Renal cortex interstitium (tissue), 15 donors: ENCODE measurements around the gene UPF3A. TPM values are rescaled to one million over a fixed set of nuclear protein-coding genes. Genes with fewer than 3 reads are reported as not detected.
"Not testable (repeated sequence)": the region's sequence is repeated elsewhere in the genome, so short reads cannot be mapped to it uniquely, and the experiment has no call there.

Source experiments
- DNase-seq, 11 donors: peaks; one replicate each; pipeline ENCODE4 v3.0.0-alpha.2; 2013; ENCODE audit warnings: low read depth in 9 of 11, low spot score in 4 of 11; ENCODE audit errors: extremely low read depth in 1 of 11
- long read RNA-seq, 16 experiments: transcript quantifications; one replicate each; lab custom pipeline, GENCODE V29; 2026
- polyA plus RNA-seq, 3 donors: library from polyadenylated mRNA; unstranded; fragments of 120-200 nt; gene quantifications; one replicate each; pipeline ENCODE4 v1.2.1, GENCODE V29; 2013; ENCODE audit not compliant: insufficient read length in 3 of 3

Gene UPF3A, protein sequence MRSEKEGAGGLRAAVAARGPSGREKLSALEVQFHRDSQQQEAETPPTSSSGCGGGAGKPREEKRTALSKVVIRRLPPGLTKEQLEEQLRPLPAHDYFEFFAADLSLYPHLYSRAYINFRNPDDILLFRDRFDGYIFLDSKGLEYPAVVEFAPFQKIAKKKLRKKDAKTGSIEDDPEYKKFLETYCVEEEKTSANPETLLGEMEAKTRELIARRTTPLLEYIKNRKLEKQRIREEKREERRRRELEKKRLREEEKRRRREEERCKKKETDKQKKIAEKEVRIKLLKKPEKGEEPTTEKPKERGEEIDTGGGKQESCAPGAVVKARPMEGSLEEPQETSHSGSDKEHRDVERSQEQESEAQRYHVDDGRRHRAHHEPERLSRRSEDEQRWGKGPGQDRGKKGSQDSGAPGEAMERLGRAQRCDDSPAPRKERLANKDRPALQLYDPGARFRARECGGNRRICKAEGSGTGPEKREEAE
- 100 to 1,000 TPM; 110 to 178 (median 122) TPM for polyA plus RNA-seq
- long read RNA-seq, donor 1, transcript UPF3A-205 (3 exons, 423 nt) = major isoform, 5 of 17 reads
- long read RNA-seq, donor 1, partial matches to known transcripts = 6 of 17 reads
- long read RNA-seq, donor 1, other reads (novel, unspliced or antisense) = 0 of 17 reads
- long read RNA-seq, donor 2, transcript UPF3A-205 (3 exons, 423 nt) = major isoform, 11 of 15 reads
- long read RNA-seq, donor 2, partial matches to known transcripts = 0 of 15 reads
- long read RNA-seq, donor 2, other reads (novel, unspliced or antisense) = 0 of 15 reads
- long read RNA-seq, donor 3, transcript UPF3A-205 (3 exons, 423 nt) = major isoform, 16 of 45 reads
- long read RNA-seq, donor 3, partial matches to known transcripts = 18 of 45 reads
- long read RNA-seq, donor 3, other reads (novel, unspliced or antisense) = 0 of 45 reads
- long read RNA-seq, donor 4, transcript UPF3A-202 (10 exons, 2,387 nt) = minor isoform, 5 of 66 reads
- long read RNA-seq, donor 4, transcript UPF3A-205 (3 exons, 423 nt) = major isoform, 14 of 66 reads
- long read RNA-seq, donor 4, partial matches to known transcripts = 35 of 66 reads
- long read RNA-seq, donor 4, other reads (novel, unspliced or antisense) = 0 of 66 reads
- long read RNA-seq, donor 5 = 0 reads
- long read RNA-seq, donor 6, transcript UPF3A-205 (3 exons, 423 nt) = major isoform, 18 of 56 reads
- long read RNA-seq, donor 6, partial matches to known transcripts = 29 of 56 reads
- long read RNA-seq, donor 6, other reads (novel, unspliced or antisense) = 0 of 56 reads
- long read RNA-seq, donor 7, transcript UPF3A-205 (3 exons, 423 nt) = major isoform, 31 of 58 reads
- long read RNA-seq, donor 7, transcript UPF3A-207 (4 exons, 678 nt) = minor isoform, 6 of 58 reads
- long read RNA-seq, donor 7, partial matches to known transcripts = 18 of 58 reads
- long read RNA-seq, donor 7, other reads (novel, unspliced or antisense) = 0 of 58 reads
- long read RNA-seq, donor 8 = 0 reads
- long read RNA-seq, donor 9, transcript UPF3A-205 (3 exons, 423 nt) = major isoform, 11 of 29 reads
- long read RNA-seq, donor 9, partial matches to known transcripts = 14 of 29 reads
- long read RNA-seq, donor 9, other reads (novel, unspliced or antisense) = 0 of 29 reads
- long read RNA-seq, donor 10, transcript UPF3A-205 (3 exons, 423 nt) = major isoform, 15 of 47 reads
- long read RNA-seq, donor 10, transcript UPF3A-207 (4 exons, 678 nt) = minor isoform, 5 of 47 reads
- long read RNA-seq, donor 10, partial matches to known transcripts = 19 of 47 reads
- long read RNA-seq, donor 10, other reads (novel, unspliced or antisense) = 0 of 47 reads
- long read RNA-seq, donor 11, transcript UPF3A-205 (3 exons, 423 nt) = major isoform, 12 of 30 reads
- long read RNA-seq, donor 11, transcript UPF3A-209 (2 exons, 494 nt) = minor isoform, 7 of 30 reads
- long read RNA-seq, donor 11, partial matches to known transcripts = 6 of 30 reads
- long read RNA-seq, donor 11, other reads (novel, unspliced or antisense) = 0 of 30 reads
- long read RNA-seq, donor 12, transcript UPF3A-205 (3 exons, 423 nt) = major isoform, 5 of 12 reads
- long read RNA-seq, donor 12, partial matches to known transcripts = 0 of 12 reads
- long read RNA-seq, donor 12, other reads (novel, unspliced or antisense) = 0 of 12 reads
- long read RNA-seq, donor 13 = 0 reads
- long read RNA-seq, donor 14, transcript UPF3A-205 (3 exons, 423 nt) = major isoform, 16 of 29 reads
- long read RNA-seq, donor 14, partial matches to known transcripts = 6 of 29 reads
- long read RNA-seq, donor 14, other reads (novel, unspliced or antisense) = 0 of 29 reads
- long read RNA-seq, donor 15, transcript UPF3A-205 (3 exons, 423 nt) = major isoform, 7 of 13 reads
- long read RNA-seq, donor 15, partial matches to known transcripts = 0 of 13 reads
- long read RNA-seq, donor 15, other reads (novel, unspliced or antisense) = 0 of 13 reads
- long read RNA-seq, donor 16, transcript UPF3A-209 (2 exons, 494 nt) = minor isoform, 5 of 137 reads
- long read RNA-seq, donor 16, transcript UPF3A-207 (4 exons, 678 nt) = minor isoform, 14 of 137 reads
- long read RNA-seq, donor 16, transcript UPF3A-202 (10 exons, 2,387 nt) = minor isoform, 7 of 137 reads
- long read RNA-seq, donor 16, transcript UPF3A-205 (3 exons, 423 nt) = major isoform, 34 of 137 reads
- long read RNA-seq, donor 16, partial matches to known transcripts = 72 of 137 reads
- long read RNA-seq, donor 16, other reads (novel, unspliced or antisense) = 0 of 137 reads

DNA sequence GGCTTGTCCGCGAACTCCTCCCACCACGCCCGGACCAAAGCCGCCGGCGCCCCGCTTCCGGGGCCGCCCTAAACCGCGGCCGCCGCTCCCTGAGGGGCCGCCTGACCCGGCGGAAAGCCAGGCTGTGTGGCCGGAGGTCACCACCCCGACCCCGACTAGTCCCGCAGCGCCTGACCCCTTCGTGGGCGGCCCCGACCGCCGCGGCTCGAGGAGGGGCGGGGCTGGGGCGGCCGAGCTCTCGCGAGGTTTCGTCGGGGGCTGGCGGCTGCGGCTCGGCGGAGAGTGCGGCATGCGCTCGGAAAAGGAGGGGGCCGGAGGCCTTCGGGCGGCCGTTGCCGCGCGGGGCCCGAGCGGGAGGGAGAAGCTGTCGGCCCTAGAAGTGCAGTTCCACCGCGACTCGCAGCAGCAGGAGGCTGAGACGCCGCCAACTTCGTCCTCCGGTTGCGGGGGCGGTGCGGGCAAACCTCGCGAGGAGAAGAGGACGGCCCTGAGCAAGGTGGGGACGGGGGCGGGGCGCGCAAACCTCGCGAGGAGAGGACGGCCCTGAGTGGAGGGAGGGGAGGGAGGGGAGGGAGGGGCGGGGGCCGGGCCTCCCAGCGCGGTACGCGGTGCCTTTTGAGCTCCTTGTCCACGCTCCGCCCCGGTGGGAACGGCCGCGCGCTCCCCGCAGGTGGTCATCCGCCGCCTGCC is at the start of gene UPF3A:
UPF3A (plus strand) TSS at position 251 of the 690 bp plus-strand sequence; CDS start at position 290, 39 bp downstream.
- DNase-seq = peak; percentile 67 to 93 (median 89)

DNA sequence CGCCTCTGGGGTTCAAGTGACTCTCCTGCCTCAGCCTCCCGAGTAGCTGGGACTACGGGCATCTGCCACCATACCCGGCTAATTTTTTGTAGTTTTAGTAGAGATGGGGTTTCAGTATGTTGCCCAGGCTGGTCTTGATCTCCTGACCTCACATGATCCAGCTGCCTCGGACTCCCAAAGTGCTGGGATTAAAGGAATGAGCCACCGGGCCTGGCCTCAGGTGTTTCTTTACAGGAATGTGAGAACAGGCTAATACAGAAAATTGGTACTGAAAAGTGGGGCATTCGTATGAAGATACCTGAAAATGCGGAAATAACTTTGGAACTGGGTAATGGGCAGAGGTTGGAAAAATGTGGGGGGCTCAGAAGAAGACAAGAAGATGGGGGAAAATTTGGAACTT is 49.5 kb upstream of the UPF3A start:
- DNase-seq = no peak

DNA sequence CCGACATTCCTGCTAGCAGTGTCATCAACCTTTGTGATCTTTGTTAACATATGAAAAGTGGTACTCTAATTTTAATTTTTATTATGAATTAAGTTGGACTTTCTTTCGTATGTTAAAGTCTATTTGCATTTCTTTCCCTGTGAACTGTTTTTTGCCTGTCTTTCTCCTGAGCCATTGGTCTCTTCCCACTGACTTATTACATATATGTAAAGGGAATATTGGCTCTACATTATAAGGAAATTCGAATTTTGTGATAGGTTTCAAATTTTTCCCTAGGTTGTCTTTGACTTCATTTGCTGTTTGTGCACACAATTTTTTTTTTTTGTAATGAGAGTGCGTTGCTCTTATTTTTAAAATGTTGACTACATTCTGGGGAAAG is 47.1 kb upstream of the UPF3A start:
- no peak for DNase-seq

DNA sequence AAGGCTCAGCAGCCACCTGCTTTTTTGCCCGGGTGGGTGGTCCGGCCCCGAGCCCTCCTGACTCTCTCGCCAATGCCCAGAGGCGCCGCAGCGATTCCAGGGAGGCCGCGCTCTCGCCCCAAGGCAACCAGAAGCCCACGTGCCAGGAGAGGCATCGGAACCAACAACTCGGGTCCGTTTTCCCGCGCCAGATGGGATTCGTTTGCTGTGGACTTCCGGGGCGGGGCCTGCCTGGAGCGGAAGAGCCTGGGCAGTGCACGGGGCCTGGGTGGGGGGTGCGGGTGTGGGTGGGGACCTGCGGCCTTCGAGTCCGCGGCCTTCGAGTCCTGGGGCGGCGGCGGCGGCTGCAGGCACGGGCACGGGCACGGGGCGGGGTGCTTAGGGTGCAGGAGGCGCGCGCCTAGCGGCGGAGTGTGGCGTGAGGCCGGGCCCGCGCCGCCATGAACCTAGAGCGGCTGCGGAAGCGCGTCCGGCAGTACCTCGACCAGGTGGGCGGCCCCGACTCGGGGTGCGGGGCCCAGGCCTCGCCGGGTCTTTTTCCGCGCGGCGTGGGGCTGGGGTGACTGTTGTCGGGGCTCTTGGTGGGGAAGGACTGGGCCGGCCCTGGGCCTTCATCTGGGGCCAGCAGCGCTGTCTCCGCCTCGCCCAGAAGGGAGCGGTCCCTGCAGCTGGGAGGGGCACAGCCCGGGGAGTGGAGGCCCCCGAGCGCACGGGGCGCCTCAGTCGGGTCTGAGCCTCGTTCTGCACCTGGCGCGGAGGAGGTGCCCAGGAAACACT is 46.6 kb upstream of the UPF3A start, which contains the start of gene CDC16:
CDC16 (plus strand) TSS at position 253 of the 777 bp plus-strand sequence; CDS start at position 441, 188 bp downstream.
- peak; percentile 67 to 91 (median 83) for DNase-seq

DNA sequence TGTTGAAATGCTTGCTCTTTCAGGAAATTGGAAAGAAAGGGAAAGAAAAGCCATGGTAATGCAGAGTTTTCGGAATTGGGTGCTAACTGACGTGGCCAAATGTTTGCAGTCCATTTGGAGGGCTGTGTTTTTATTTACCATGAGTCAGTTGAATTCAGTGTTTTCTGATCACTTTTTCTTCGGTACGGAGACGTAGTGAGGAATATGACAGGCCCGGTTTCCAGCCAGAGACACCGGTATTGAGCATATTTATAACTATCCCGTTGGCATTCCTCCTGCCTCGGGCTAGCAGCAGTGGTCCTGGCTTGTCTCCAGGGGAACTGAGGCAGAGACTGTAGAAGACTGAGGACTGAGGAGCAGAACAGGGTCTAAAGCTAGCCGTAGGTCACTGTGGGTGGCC is 45.7 kb upstream of the UPF3A start:
- no peak for DNase-seq

DNA sequence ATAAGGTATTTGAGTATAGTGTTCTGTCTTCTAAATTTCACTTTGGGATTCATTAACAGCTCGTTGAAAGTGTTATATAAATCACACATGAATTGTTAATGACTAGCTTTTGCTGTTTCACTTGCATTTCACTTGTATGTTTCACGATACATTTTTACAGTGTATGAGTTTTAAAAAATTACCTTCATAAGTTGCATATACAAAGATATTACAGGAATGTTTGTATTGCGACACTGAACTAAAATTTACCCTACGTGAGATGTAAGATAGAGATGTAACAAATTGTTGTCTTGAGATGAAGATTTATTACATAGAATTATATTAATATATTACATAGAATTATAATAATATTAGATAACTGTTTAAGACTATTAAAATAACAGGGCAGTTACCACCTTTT is 45.2 kb upstream of the UPF3A start:
- no peak for DNase-seq

DNA sequence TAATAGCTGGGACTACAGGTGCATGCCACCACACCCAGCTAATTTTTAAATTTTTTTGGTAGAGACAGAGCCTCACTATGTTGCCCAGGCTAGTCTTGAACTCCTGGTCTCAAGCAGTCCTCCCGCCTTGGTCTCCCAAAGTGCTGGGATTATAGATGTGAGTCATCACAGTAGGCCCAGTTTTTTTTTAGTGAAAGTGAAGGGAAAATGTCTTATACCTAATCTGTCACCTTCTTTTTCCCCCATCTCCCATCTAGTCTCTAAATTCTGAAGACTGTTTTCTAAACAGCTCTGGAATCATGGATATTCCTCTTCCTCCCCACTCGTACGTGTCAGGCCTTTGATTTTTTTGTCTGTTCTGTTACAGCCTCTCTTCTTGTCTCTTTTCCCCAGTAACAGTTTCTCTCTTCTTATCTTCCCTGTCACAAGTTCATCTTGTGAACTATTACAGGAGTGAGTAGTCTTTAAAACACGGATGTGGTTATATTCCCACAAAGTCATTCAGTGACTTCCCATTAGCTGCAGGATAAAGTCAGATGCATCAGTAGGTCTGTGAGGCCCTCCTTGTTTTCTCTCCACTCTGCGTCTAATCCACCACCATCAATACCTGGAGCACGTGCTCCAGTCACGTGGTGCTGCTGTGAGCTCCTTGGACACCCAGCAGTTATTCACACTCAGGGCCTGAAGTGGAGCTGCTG is 43.8 kb upstream of the UPF3A start:
- DNase-seq = no peak

DNA sequence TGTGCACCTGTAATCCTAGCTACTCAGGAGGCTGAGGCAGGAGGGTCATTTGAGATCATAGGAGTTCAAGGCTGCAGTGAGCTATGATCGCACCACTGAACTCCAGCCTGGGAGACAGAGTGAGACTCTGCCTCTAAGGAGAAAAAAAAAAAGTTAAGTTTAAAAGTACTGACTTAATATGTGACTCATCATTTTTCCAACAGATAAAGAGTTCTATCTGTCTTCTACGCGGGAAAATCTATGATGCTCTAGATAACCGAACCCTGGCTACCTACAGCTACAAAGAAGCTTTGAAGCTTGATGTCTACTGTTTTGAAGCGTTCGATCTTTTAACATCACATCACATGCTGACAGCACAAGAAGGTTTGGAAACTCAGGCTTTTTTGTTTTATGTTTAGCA is 39.5 kb upstream of the UPF3A start:
- DNase-seq = no peak

DNA sequence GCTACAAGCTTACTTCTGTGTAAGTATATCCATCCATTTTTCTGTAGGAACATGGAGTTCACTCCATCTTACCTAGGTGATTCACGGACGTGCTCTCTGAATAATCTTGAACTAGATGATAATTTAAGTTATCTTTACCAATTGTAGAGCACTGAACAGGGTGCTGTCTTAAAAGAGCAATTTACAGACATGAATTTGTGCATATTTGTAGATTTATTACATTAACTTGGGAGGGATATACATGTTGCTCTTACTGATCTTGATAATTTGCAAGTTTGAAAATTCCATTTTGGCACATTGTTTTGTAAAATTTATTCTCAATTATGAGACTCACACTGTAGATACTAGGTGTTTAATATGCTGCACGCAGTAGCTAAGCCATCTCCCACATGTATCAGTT is 37.4 kb upstream of the UPF3A start:
- DNase-seq = no peak

DNA sequence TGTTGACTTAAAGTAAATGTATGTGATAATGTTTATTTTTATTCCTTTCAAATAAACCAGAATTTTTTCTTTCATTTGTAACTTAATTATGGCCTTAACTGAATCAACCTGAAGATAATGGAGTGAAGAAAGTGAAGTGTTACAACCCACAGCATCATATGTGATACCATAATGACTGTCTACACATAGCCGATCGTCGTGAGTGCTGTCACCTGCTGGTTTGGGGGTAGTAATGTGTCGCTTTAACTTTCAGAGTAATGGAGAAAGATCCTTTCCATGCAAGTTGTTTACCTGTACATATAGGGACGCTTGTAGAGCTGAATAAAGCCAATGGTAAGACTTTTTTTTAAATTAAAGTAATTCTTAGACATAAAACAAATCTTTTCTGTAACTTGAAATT is 36.8 kb upstream of the UPF3A start:
- no peak for DNase-seq

DNA sequence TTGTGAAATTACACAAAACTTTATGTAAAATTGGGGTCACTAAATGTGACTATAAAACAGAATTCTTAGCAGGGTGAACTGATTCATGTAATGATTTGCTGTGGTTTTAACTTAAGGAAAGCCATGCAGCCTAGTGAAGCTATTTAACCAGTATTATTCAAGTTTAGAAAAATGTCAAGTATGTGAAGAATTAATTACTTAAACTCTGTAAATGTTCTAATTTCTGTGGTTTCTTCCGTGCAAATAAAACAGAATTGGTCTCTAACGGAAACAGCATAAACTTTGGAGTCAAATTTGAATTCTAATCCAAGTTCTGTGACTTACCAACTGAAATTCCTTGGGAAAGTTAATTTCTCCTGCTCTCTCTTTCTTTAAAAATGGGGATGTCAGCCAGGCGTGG is 33.4 kb upstream of the UPF3A start:
- no peak for DNase-seq

DNA sequence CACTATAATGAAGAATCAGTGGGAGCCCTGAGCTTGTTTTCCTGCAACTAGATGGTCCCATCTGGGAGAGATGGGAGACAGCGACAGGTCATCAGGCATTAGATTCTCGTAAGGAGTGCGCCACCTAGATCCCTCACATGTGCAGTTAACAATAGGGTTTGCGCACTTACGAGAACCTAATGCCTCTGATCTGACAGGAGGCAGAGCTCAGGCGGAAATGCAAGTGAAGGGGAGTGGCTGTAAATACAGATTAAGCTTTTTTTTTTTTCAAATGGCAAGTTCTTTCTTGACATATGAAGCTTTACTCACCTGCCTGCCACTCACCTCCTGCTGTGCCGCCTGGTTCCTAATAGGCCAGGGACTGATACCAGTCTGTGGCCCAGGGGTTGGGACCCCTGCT is 32.3 kb upstream of the UPF3A start:
- DNase-seq = no peak

DNA sequence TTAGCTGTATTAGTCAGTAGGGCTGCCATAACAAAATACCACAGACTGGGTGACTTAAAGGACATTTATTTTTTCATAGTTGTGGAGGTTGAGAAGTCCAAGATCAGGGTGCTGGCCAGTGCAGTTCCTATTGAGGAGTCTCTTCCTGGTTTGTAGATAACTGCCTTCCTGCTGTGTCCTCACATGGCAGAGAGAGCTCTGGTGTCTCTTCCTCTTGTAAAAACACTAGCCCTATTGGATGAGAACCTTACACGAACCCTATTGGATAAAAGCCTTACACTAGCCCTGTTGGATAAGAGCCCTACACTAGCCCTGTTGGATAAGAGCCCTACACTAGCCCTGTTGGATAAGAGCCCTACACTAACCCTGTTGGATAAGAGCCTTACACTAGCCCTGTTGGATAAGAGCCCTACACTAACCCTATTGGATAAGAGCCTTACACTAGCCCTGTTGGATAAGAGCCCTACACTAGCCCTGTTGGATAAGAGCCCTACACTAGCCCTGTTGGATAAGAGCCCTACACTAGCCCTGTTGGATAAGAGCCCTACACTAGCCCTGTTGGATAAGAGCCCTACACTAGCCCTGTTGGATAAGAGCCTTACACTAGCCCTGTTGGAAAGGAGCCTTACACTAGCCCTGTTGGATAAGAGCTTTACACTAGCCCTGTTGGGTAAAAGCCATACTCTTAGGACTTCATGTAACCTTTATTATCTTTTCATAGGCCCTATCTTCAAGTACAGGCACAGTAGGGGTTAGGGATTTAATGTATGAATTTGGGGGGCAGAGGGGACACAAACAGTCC is 29.6 kb upstream of the UPF3A start:
- not testable (repeated sequence) for DNase-seq

DNA sequence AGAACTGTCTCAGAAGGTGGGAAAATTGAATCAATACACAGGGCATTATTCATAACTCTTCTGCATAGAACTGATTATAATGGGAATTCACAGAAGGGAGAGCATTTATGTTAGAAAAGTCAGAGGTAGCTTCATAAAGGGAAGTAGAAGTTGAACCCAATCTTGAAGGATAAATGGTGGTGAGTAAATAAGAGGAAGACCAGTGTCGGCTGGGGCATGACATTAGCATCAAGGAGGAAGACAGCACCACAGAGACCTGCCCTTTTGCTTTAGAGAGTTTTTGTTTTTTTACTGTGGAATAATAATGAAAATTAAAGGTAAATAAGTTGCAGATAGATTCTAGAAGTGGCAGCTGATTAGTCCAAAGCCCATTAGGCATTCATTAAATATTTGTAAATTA is 24.9 kb upstream of the UPF3A start:
- no peak for DNase-seq
